OCI-LY3 (cell line): ENCODE results near the gene BACH2.

Experiments used
- EZH2phosphoT487 ChIP-seq: fragments of 200-600 bp; shearing (Covaris generic); IDR thresholded peaks from 2 replicates; pipeline ENCODE4 v1.6.1; 2018; ENCODE audit warnings: antibody characterized with exemption, mixed run types, low read depth
- TF ChIP-seq, protein P1 (sequence below): fragments of 200-600, 300-600 bp; sonication (generic); IDR thresholded peaks from 2 replicates; pipeline ENCODE4 v1.5.1; 2014; ENCODE audit warnings: antibody characterized with exemption, low read length, low read depth

- TF ChIP-seq, protein P1, sequence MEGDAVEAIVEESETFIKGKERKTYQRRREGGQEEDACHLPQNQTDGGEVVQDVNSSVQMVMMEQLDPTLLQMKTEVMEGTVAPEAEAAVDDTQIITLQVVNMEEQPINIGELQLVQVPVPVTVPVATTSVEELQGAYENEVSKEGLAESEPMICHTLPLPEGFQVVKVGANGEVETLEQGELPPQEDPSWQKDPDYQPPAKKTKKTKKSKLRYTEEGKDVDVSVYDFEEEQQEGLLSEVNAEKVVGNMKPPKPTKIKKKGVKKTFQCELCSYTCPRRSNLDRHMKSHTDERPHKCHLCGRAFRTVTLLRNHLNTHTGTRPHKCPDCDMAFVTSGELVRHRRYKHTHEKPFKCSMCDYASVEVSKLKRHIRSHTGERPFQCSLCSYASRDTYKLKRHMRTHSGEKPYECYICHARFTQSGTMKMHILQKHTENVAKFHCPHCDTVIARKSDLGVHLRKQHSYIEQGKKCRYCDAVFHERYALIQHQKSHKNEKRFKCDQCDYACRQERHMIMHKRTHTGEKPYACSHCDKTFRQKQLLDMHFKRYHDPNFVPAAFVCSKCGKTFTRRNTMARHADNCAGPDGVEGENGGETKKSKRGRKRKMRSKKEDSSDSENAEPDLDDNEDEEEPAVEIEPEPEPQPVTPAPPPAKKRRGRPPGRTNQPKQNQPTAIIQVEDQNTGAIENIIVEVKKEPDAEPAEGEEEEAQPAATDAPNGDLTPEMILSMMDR = no peak
- TF ChIP-seq EZH2phosphoT487 = no peak
These were observed 330.5 kb downstream of the BACH2 start for GRCh38 chr6:89966228-89966544.
